GM12865 (cell line): ENCODE measurements around the gene CLGN.

ENCODE experiments used
- DNase-seq: peaks from one replicate; pipeline ENCODE4 v3.0.0; 2010; ENCODE audit warnings: low read depth
- H3K4me3 ChIP-seq: 2 replicates; pipeline ENCODE4 v1.5.1; 2011; ENCODE audit warnings: mild to moderate bottlenecking, low read depth, low read length, control low read depth
- CTCF ChIP-seq: IDR thresholded peaks from 2 replicates; pipeline ENCODE4 v1.5.1; 2011; ENCODE audit warnings: low read length, control low read depth, low read depth, inconsistent platforms; ENCODE audit not compliant: insufficient read depth; ENCODE audit errors: missing control alignments

The CLGN gene

GRCh38 chr4:140382732-140383131 is 44.7 kb downstream of the CLGN start:
- no peak for TF ChIP-seq CTCF
- DNase-seq = no peak
- no peak overlapping the region for H3K4me3 ChIP-seq

GRCh38 chr4:140374130-140374477 is 53.3 kb downstream of the CLGN start:
- peak; percentile 3 for DNase-seq
- peak overlapping the region; percentile 60 for H3K4me3 ChIP-seq
- no peak for TF ChIP-seq CTCF

GRCh38 chr4:140373328-140374129 is 53.9 kb downstream of the CLGN start, which contains the start of gene SCOC:
SCOC (plus strand) TSS chr4:140373646; CDS start chr4:140379171, 5,525 bp downstream.
- DNase-seq = peak; percentile 99
- no peak for TF ChIP-seq CTCF
- H3K4me3 ChIP-seq = peak within 1 kb of the TSS; percentile 60

- peak; percentile 17 for TF ChIP-seq CTCF
- H3K4me3 ChIP-seq = peak overlapping the region; percentile 60
- peak; percentile 71 for DNase-seq
These were observed 54.6 kb downstream of the CLGN start for GRCh38 chr4:140372751-140373327.

- H3K4me3 ChIP-seq = no peak overlapping the region
- DNase-seq = no peak
- TF ChIP-seq CTCF = no peak
These were observed 58.8 kb downstream of the CLGN start for GRCh38 chr4:140368686-140369085.

GRCh38 chr4:140367738-140368137 is 59.7 kb downstream of the CLGN start:
- H3K4me3 ChIP-seq = no peak overlapping the region
- no peak for DNase-seq
- TF ChIP-seq CTCF = no peak
